NCI-H82 (cell line): Measurements from ENCODE around the gene MRPL42.

Source experiments
- DNase-seq: peaks from one replicate; lab custom pipeline; 2025; lab: John Stamatoyannopoulos, UW

The MRPL42 gene

GRCh38 chr12:93500201-93500600 is 32.9 kb downstream of the MRPL42 start:
- no peak for DNase-seq

- peak; percentile 6 for DNase-seq
Measured at GRCh38 chr12:93500667-93501066, 33.4 kb downstream of the MRPL42 start.

- peak; percentile 52 for DNase-seq
Measured at GRCh38 chr12:93502802-93503623, 35.7 kb downstream of the MRPL42 start.

GRCh38 chr12:93507165-93507564 is 39.9 kb downstream of the MRPL42 start:
- DNase-seq, result no peak

- no peak for DNase-seq
Measured at GRCh38 chr12:93509506-93509905, 42.2 kb downstream of the MRPL42 start.

- DNase-seq, result no peak
Measured at GRCh38 chr12:93514853-93515252, 47.5 kb downstream of the MRPL42 start.

- DNase-seq, result peak; percentile 14
Measured at GRCh38 chr12:93518725-93519124, 51.4 kb downstream of the MRPL42 start.

- DNase-seq, result peak; percentile 78
Measured at GRCh38 chr12:93519859-93520258, 52.5 kb downstream of the MRPL42 start.

- DNase-seq, result no peak
Measured at GRCh38 chr12:93520454-93520853, 53.1 kb downstream of the MRPL42 start.

GRCh38 chr12:93521225-93522080 is 54.1 kb downstream of the MRPL42 start:
- no peak for DNase-seq

- no peak for DNase-seq
Measured at GRCh38 chr12:93524386-93525133, 57.2 kb downstream of the MRPL42 start.

- DNase-seq, result no peak
Measured at GRCh38 chr12:93526786-93527428, 59.6 kb downstream of the MRPL42 start.

- no peak for DNase-seq
Measured at GRCh38 chr12:93530358-93530757, 63.0 kb downstream of the MRPL42 start.

- DNase-seq, result no peak
Measured at GRCh38 chr12:93533310-93533709, 66.0 kb downstream of the MRPL42 start.

- DNase-seq, result no peak
Measured at GRCh38 chr12:93536111-93536765, 68.9 kb downstream of the MRPL42 start.

- no peak for DNase-seq
Measured at GRCh38 chr12:93536766-93537488, 69.6 kb downstream of the MRPL42 start.

GRCh38 chr12:93537769-93538168 is 70.5 kb downstream of the MRPL42 start:
- no peak for DNase-seq

GRCh38 chr12:93539821-93540220 is 72.5 kb downstream of the MRPL42 start:
- no peak for DNase-seq

- DNase-seq, result no peak
Measured at GRCh38 chr12:93540466-93540865, 73.2 kb downstream of the MRPL42 start.

- DNase-seq, result no peak
Measured at GRCh38 chr12:93541578-93542225, 74.4 kb downstream of the MRPL42 start.
